BE2C (cell line): ENCODE measurements around the gene ILF3. TPM values are rescaled to one million over a fixed set of nuclear protein-coding genes. Genes with fewer than 3 reads are reported as not detected.
A peak's percentile ranks its signal among the peaks of the same experiment; 100 is the strongest.

Source experiments
- DNase-seq: peaks from one replicate; pipeline ENCODE4 v3.0.0-alpha.2; 2020
- H3K27me3 ChIP-seq: fragments of 250-450 bp; sonication (Bioruptor Pico); 2 replicates; pipeline ENCODE4 v1.5.1; 2020; ENCODE audit warnings: mild to moderate bottlenecking
- H3K36me3 ChIP-seq: fragments of 250-450 bp; sonication (Bioruptor Pico); 2 replicates; pipeline ENCODE4 v1.5.1; 2020; ENCODE audit warnings: mild to moderate bottlenecking
- H3K4me1 ChIP-seq: fragments of 250-450 bp; sonication (Bioruptor Pico); 2 replicates; pipeline ENCODE4 v1.5.1; 2020
- H3K4me3 ChIP-seq: 2 replicates; pipeline ENCODE4 v1.5.1; 2011; ENCODE audit warnings: low read depth, low read length
- H3K9me3 ChIP-seq: fragments of 250-450 bp; sonication (Bioruptor Pico); 2 replicates; pipeline ENCODE4 v1.5.1; 2020
- polyA plus RNA-seq: library from polyadenylated mRNA; unstranded; fragments of >200 nt; gene quantifications from one replicate; pipeline ENCODE4 v1.2.1, GENCODE V29; 2012; ENCODE audit warnings: low read depth, missing spikeins; ENCODE audit not compliant: insufficient read length, insufficient read depth
- TF ChIP-seq, protein P1 (sequence below): IDR thresholded peaks from 2 replicates; pipeline ENCODE4 v1.5.1; 2012; ENCODE audit warnings: mild to moderate bottlenecking, low read depth, low read length

ILF3 gene
- 341 TPM for polyA plus RNA-seq

- DNase-seq: peak; percentile 99
Observed at GRCh38 chr19:10653732-10654609, at the start of gene ILF3. TSS of gene ILF3 (plus strand) at chr19:10654346. CDS start at chr19:10670606, 16,260 bp downstream.

DNA sequence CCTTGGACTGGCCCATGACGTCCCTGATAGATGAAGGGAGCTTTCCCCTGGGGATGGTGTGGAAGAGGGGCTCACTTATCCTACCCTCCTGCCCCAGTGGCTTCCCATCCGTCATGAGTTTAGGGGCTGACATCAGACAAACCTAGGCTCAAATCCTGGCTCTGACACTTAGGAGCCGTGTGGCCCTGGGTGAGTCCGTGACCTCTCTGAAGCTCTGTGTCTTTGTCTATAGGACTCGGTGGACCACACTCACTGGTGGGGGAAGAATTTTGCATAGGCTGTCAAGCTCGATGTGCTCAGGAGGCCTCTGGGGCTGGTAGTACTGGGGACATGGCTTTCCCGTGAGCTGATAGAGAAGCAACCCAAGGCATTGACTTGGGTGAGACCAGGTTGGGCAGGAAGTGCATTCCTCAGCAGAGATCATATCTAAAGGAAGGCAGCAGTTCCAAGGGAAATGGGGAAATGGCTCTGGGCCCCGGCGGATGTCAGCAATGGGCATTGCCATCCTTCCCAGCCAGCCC is 49.6 kb upstream of the ILF3 start:
- no peak for DNase-seq

More at GRCh38 chr19:10653732-10654609, at the start of gene ILF3:
- peak within 1 kb of the TSS; percentile 82 for H3K4me3 ChIP-seq
- H3K9me3 ChIP-seq: no peaks in the 10 kb centered on the region
- no peaks in the 10 kb centered on the region; the same call in 1 of the 2 replicates for H3K4me1 ChIP-seq
- TF ChIP-seq, protein P1, sequence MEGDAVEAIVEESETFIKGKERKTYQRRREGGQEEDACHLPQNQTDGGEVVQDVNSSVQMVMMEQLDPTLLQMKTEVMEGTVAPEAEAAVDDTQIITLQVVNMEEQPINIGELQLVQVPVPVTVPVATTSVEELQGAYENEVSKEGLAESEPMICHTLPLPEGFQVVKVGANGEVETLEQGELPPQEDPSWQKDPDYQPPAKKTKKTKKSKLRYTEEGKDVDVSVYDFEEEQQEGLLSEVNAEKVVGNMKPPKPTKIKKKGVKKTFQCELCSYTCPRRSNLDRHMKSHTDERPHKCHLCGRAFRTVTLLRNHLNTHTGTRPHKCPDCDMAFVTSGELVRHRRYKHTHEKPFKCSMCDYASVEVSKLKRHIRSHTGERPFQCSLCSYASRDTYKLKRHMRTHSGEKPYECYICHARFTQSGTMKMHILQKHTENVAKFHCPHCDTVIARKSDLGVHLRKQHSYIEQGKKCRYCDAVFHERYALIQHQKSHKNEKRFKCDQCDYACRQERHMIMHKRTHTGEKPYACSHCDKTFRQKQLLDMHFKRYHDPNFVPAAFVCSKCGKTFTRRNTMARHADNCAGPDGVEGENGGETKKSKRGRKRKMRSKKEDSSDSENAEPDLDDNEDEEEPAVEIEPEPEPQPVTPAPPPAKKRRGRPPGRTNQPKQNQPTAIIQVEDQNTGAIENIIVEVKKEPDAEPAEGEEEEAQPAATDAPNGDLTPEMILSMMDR: no peak
- no peaks in the 10 kb centered on the region for H3K27me3 ChIP-seq
- peaks cover 38% of the 10 kb centered on the region for H3K36me3 ChIP-seq

DNA sequence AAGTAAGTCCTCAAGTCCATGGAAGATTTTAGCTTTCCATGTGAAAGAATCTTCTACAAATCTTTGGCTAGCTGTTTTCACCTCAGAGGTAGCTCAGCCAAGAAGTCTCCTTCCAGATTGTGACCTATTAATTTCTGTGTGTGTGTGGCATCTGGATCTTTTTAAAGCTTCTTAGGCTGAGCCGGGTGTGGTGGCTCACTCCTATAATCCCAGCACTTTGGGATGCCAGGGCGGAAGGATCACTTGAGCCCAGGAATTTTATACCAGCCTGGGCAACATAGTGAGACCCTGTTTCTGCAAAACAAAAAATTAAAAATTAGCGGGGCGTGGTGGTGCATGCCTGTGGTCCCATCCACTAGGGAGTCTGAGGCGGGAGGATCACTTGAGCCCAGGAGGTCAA is 42.2 kb upstream of the ILF3 start:
- Histone ChIP-seq H3K4me3 (no peak overlapping the region), H3K27me3 (no peaks in the 10 kb centered on the region), H3K9me3 (no peaks in the 10 kb centered on the region), H3K36me3 (no peaks in the 10 kb centered on the region), H3K4me1 (no peaks in the 10 kb centered on the region)
- DNase-seq: no peak
- TF ChIP-seq, protein P1: no peak

More for the DNA sequence above, 49.6 kb upstream of the ILF3 start:
- no peaks in the 10 kb centered on the region for H3K36me3 ChIP-seq
- TF ChIP-seq, protein P1: no peak
- peaks cover 10% of the 10 kb centered on the region for H3K27me3 ChIP-seq
- H3K4me3 ChIP-seq: no peak overlapping the region
- H3K4me1 ChIP-seq: peaks cover 5% of the 10 kb centered on the region
- no peaks in the 10 kb centered on the region for H3K9me3 ChIP-seq

- Histone ChIP-seq H3K36me3 (no peaks in the 10 kb centered on the region), H3K9me3 (no peaks in the 10 kb centered on the region), H3K27me3 (no peaks in the 10 kb centered on the region), H3K4me1 (no peaks in the 10 kb centered on the region), H3K4me3 (no peak overlapping the region)
- DNase-seq: no peak
- TF ChIP-seq, protein P1: no peak
Observed at GRCh38 chr19:10612499-10613119, 41.5 kb upstream of the ILF3 start.

- no peak for DNase-seq
- Histone ChIP-seq H3K27me3 (no peaks in the 10 kb centered on the region), H3K36me3 (no peaks in the 10 kb centered on the region), H3K9me3 (no peaks in the 10 kb centered on the region), H3K4me3 (no peak overlapping the region), H3K4me1 (no peaks in the 10 kb centered on the region)
- TF ChIP-seq, protein P1: no peak
Observed at GRCh38 chr19:10615429-10616023, 38.6 kb upstream of the ILF3 start.
